GM18505 (cell line): Measurements from ENCODE around the gene AGK.

Experiments used
- ATAC-seq: cut with Tn5 transposase; IDR thresholded peaks from one replicate; pipeline ENCODE4 v1.9.1; 2021; ENCODE audit not compliant: unreplicated experiment
- POLR2A ChIP-seq: IDR thresholded peaks from 4 replicates; pipeline ENCODE4 v1.6.1; 2011; ENCODE audit warnings: borderline replicate concordance; ENCODE audit not compliant: insufficient read depth, insufficient read length; ENCODE audit errors: extremely low read depth

AGK gene

DNA sequence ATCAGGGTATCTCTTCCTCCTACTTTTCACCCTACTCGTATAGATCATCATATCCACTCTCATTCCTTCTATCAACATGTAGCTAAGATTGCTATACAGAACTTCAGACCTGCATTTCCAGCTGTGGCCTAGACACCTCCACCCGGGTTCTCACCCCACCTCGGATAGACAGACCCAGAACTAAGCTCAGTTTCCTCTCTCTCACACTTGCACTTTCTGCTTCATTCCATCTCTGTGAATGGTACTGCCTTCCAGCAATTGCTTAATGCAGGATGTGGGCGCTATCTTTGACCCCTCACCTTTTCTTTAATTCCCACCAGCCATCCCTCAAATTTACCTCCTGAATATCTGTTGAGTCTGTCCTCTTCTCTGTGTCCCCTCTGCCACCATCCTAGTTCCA is 35.7 kb downstream of the AGK start:
- ATAC-seq, result no peak

DNA sequence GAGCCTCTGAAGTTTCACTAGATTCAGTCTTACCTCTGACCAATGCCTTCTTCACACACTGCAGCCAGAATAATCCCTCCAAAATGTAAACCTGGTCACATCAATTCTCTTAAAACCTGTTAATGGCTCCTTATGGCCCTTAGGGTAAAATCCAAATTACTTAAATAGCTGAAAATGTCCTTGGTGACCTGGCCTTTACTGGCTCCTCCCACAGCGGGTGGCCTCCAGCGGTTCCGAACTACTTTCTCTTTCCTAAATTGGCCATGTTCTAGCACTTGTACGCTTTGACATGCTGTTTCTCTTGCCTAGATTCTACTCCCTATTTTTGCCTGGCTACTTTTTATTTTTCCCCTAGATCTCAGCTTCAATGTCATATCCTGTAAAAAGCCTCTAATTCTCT is 36.1 kb downstream of the AGK start:
- ATAC-seq, result no peak
- no peak for TF ChIP-seq POLR2A

More for the DNA sequence above, 35.7 kb downstream of the AGK start:
- TF ChIP-seq POLR2A, result no peak

DNA sequence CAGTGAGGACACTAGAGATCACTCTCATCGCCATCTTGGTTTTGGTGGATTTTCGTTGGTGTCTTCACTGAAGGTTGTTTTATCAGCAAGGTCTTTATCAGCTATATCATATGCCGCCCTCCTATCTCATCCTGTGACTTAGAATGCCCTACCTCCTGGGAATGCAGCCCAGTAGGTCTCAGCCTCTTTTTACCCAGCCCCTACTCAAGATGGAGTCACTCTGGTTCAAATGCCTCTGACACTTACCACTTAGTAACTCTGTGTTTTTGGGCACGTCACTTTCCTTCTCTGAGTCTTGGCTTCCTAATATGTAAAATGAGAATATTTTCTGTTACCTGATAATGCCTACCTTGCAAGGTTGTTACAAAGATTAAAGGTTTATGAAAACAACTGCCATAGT is 37.7 kb downstream of the AGK start:
- ATAC-seq, result no peak
- no peak for TF ChIP-seq POLR2A

GRCh38 chr7:141590071-141590470 is 38.9 kb downstream of the AGK start:
- no peak for TF ChIP-seq POLR2A
- no peak for ATAC-seq

- TF ChIP-seq POLR2A, result no peak
- no peak for ATAC-seq
Measured at GRCh38 chr7:141590666-141591065, 39.5 kb downstream of the AGK start.

DNA sequence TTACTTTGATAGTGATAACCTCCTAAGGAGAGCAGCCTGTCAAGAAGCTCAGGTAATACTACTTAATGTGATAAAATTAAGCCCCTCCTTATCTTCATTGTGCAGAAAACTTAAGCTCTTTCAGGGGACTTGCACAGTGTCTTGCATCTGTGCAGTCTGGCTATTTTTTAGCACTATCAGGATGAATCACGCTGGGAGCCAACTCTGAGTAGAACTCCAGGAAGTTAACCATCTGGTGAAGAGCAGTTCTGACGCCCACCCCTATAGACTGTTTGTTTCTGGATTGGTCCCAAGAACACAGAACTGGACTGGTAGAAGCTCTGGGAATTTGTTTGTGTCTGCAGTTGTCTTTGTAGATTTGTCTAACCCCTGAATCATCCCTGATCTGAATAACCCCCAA is 41.9 kb downstream of the AGK start:
- ATAC-seq, result no peak
- TF ChIP-seq POLR2A, result no peak

- no peak for TF ChIP-seq POLR2A
- ATAC-seq, result no peak
Measured at GRCh38 chr7:141597966-141598365, 46.8 kb downstream of the AGK start.

DNA sequence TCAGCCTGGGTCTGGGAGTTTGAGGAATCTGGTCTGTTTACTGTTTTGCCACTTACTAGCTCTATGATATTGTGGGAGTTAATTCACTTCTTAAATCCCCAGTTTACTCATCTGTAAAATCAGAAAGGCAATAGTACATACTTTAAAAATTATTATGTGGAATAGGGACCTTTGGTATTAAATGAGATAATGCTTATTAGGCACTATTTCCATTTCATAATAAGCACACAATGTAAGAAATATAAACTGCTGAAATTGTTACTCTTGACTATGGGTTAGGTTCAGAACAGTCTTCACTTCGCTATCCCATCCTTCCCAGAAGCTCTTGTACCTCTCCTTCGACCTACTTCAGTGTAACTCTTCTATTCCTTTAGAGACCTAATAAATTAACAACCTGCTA is 47.2 kb downstream of the AGK start:
- no peak for TF ChIP-seq POLR2A
- no peak for ATAC-seq

GRCh38 chr7:141600168-141601006 is 49.2 kb downstream of the AGK start:
- no peak for ATAC-seq
- TF ChIP-seq POLR2A, result no peak

- TF ChIP-seq POLR2A, result no peak
- no peak for ATAC-seq
Measured at GRCh38 chr7:141609576-141609975, 58.4 kb downstream of the AGK start.

GRCh38 chr7:141610671-141611070 is 59.5 kb downstream of the AGK start:
- no peak for TF ChIP-seq POLR2A
- no peak for ATAC-seq

- no peak for ATAC-seq
- TF ChIP-seq POLR2A, result no peak
Measured at GRCh38 chr7:141612861-141613260, 61.7 kb downstream of the AGK start.

- no peak for TF ChIP-seq POLR2A
- ATAC-seq, result no peak
Measured at GRCh38 chr7:141617280-141617679, 66.1 kb downstream of the AGK start.

DNA sequence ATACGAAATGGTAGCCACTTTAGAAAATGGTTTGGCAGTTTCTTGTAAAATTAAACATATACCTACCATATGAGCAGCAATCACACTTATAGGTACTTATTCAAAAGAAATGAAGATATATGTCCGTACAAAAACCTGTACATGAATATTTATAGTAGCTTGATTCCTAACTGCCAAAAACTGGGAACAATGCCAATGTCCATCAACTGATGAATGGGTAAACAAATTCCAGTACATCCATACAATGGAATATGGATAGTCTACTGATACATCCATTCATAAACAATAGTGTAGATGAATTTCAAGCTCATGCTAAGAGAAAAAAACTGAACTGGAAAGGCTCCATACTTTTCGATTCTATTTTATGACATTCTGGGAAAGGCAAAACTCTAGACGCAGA is 68.5 kb downstream of the AGK start:
- no peak for TF ChIP-seq POLR2A
- no peak for ATAC-seq
